ENCODE results near the gene GUCY2C.
A peak's percentile ranks its signal among the peaks of the same experiment; 100 is the strongest.

GUCY2C gene

DNA sequence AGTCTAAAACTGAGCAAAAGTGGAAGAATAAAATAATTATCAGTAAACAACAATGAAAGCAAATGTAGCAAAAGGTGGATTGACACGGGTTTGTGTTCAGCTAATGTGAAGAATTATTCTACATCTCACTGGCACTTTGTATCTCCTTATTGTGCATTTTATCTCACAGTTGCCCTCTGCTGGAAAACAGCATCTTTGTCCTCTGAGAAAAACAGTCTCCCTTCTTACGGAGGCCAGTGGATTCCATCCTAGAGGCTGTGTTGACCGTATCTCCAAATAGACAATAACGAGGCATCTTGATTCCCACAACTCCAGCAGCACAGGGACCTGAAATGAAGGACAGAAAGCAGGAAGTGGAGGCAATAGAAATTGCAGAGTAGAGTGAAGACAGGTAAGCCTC is 77.4 kb downstream of the GUCY2C start:
- DNase-seq (ENCODE audit: extremely low read depth, low read depth), result no peak
- TF ChIP-seq, protein P1, sequence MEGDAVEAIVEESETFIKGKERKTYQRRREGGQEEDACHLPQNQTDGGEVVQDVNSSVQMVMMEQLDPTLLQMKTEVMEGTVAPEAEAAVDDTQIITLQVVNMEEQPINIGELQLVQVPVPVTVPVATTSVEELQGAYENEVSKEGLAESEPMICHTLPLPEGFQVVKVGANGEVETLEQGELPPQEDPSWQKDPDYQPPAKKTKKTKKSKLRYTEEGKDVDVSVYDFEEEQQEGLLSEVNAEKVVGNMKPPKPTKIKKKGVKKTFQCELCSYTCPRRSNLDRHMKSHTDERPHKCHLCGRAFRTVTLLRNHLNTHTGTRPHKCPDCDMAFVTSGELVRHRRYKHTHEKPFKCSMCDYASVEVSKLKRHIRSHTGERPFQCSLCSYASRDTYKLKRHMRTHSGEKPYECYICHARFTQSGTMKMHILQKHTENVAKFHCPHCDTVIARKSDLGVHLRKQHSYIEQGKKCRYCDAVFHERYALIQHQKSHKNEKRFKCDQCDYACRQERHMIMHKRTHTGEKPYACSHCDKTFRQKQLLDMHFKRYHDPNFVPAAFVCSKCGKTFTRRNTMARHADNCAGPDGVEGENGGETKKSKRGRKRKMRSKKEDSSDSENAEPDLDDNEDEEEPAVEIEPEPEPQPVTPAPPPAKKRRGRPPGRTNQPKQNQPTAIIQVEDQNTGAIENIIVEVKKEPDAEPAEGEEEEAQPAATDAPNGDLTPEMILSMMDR (IDR thresholded peaks at IDR 0.05; ENCODE audit: low read depth, low read length, missing control alignments), result peak; percentile 5
- no peak overlapping the region for H3K4me3 ChIP-seq (replicated peaks; ENCODE audit: low read depth, low read length)

DNA sequence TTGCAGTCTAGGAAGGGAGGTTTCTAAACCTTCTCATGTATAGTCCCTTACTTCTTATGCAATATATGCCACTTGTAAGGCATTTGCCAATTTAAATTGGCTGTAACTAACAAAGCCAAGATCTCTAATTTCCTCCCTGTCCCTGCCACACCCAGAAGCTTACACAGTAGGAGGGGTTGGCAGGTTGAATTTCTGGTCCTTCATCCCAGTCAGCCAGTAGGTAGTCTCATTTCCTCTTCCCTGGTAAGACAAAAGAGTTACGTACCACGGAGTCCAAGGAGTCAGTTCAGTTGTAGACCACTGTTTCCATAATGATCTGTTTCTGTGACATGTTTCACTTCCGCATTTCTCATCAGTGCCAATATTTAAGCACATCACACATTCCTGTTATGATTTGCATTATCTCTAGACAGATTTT is 81.7 kb downstream of the GUCY2C start:
- TF ChIP-seq, protein P1 (IDR thresholded peaks at IDR 0.05; ENCODE audit: low read depth, low read length, missing control alignments), result no peak
- DNase-seq (ENCODE audit: extremely low read depth, low read depth), result no peak
- no peak overlapping the region for H3K4me3 ChIP-seq (replicated peaks; ENCODE audit: low read depth, low read length)

DNA sequence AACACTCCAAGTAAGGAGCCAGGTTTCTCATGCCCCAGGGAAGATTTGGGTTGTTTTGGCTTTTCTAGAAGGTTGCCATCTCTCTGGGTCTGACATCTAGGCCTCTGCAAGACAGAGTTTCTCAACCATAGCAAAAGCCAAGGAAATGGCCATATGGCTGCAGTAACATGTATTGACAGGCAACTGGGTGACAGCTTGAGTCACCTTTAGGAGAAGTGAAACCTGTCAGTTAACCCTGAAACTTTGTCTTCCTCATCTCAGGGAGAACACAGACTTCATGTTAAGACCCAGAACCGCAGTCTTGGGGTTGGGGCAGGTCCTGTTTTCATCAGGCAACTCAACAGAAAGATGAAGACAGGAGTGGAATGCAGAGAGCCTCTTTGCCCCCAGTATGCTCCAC is 82.7 kb downstream of the GUCY2C start:
- TF ChIP-seq, protein P1 (IDR thresholded peaks at IDR 0.05; ENCODE audit: low read depth, low read length, missing control alignments), result no peak
- no peak for DNase-seq (ENCODE audit: extremely low read depth, low read depth)
- H3K4me3 ChIP-seq (replicated peaks; ENCODE audit: low read depth, low read length), result no peak overlapping the region

DNA sequence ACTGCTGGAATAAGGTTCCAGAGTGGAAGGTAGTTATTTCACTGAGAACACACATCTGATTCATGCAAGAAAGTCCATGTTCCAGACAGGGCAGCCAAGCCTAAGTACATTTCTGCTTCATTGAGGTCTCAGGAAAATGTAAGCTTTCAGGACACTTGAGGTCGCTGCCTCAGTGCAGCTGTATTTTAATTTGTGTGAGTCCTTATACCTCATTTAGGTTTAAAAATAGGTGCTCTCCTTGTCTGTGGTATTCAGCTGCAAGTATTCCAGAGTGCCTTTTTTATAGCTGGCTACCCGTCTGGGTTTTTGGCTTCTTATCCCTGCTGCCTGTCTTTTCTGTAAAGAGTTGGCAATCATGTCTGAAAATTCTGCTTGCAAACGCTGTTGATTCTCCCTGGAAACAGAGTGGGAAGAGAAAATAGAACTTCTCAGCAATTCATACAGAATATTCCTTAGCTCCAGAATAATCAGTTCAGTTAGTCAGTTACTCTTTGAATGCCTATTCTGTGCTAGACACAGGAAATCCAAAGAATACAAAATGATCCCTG is 83.4 kb downstream of the GUCY2C start:
- DNase-seq (ENCODE audit: extremely low read depth, low read depth), result no peak
- no peak overlapping the region for H3K4me3 ChIP-seq (replicated peaks; ENCODE audit: low read depth, low read length)
- TF ChIP-seq, protein P1 (IDR thresholded peaks at IDR 0.05; ENCODE audit: low read depth, low read length, missing control alignments), result no peak

DNA sequence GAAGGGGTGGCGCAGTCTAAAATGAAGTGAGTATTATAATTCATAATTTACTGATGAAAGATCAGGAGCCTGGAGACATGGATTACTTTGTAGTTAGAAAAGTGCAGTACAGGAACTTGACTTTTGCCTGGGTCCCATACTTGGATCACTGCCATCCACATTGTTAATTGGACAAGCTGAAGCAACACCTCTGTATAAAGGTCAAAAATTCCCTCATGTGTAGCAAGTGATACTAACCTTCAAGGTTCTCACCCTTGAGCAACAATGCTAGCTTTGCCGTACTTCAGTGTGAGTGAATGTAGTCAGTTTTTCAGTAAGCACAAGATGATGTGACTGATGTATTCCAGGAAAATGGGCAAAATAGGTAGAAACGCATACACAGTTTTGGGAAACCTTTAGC is 84.1 kb downstream of the GUCY2C start:
- no peak overlapping the region for H3K4me3 ChIP-seq (replicated peaks; ENCODE audit: low read depth, low read length)
- TF ChIP-seq, protein P1 (IDR thresholded peaks at IDR 0.05; ENCODE audit: low read depth, low read length, missing control alignments), result no peak
- DNase-seq (ENCODE audit: extremely low read depth, low read depth), result no peak

DNA sequence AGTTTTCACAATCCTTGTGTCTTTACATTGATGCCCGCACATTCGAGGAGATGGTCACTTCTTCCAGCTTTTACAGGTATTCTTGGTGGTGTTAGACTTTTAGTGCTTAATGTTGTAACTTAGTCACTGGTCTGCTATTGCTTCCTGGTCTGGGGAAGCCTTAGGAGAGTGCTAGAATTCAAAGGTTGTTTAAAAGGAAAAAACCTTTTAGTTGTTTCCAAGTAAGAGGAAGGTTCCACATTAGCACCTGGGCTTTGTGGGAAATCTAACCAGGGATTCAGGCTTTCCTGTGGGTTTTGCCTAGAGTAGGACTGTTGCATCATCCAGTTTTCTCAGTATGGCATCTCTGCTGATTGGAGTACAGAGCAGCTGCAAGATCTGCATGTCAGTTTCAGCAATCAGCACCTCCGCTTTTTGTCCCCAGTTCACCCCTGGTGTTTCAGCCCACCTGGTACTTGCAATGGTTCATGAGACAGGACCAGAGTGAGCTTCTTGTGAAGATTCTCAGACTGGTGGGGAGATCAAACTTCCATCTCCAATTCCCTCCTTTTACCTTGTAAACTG is 84.7 kb downstream of the GUCY2C start:
- DNase-seq (ENCODE audit: extremely low read depth, low read depth), result no peak
- TF ChIP-seq, protein P1 (IDR thresholded peaks at IDR 0.05; ENCODE audit: low read depth, low read length, missing control alignments), result no peak
- no peak overlapping the region for H3K4me3 ChIP-seq (replicated peaks; ENCODE audit: low read depth, low read length)

DNA sequence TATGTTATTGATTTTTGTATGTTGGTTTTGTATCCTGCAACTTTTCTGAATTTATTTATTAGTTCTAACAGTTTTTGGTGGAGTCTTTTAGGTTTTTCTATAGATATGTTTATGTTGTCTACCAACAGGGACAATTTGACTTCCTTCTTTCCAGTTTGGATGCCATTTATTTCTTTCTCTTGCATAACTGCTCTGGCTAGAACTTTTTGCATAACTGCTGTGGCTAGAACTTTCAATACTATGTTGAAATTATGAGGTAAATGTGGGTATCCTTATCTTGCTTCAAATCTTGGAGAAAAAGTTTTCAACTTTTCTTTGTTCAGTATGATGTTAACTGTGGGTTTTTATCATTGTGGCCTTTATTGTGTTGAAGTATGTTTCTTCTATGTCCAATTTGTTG is 88.8 kb downstream of the GUCY2C start:
- DNase-seq (ENCODE audit: extremely low read depth, low read depth), result no peak
- TF ChIP-seq, protein P1 (IDR thresholded peaks at IDR 0.05; ENCODE audit: low read depth, low read length, missing control alignments), result no peak
- no peak overlapping the region for H3K4me3 ChIP-seq (replicated peaks; ENCODE audit: low read depth, low read length)
